Measurements from ENCODE around the gene CHCHD3.

- TF ChIP-seq JUND (IDR thresholded peaks at IDR 0.05) (no peak), CTCF (IDR thresholded peaks at IDR 0.05; ENCODE audit: low read depth, low read length, missing input control) (no peak), REST (IDR thresholded peaks at IDR 0.05) (no peak), MAX (IDR thresholded peaks at IDR 0.05) (no peak), FOXA1 (IDR thresholded peaks at IDR 0.05) (no peak), GABPA (IDR thresholded peaks at IDR 0.05 in 1 of 2, conservative IDR thresholded peaks at IDR 0.05 in 1 of 2) (no peak), HNF4A (conservative IDR thresholded peaks at IDR 0.05) (no peak)
These were observed 346.4 kb downstream of the CHCHD3 start for GRCh38 chr7:132735476-132735875.

All from liver (tissue), 3 donors.